Ascending aorta (tissue), 2 donors: ENCODE data around the gene SYT1. TPM values are rescaled to one million over a fixed set of nuclear protein-coding genes. Genes with fewer than 3 reads are reported as not detected.

ENCODE experiments used
- DNase-seq, 2 donors: peaks; one replicate each; pipeline ENCODE4 v3.0.0-alpha.2; 2019; ENCODE audit warnings: low spot score in 2 of 2
- H3K27ac ChIP-seq, 2 donors: fragments of 200-600 bp; sonication (generic); one replicate each; pipeline ENCODE4 v1.5.1; 2016 to 2017; ENCODE audit warnings: mild to moderate bottlenecking in 1 of 2
- H3K27me3 ChIP-seq: fragments of 200-600 bp; sonication (generic); one replicate; pipeline ENCODE4 v1.5.1; 2017
- H3K36me3 ChIP-seq, 2 donors: fragments of 200-600 bp; sonication (generic); one replicate each; pipeline ENCODE4 v1.5.1; 2016
- H3K4me1 ChIP-seq, 2 donors: fragments of 200-600 bp; sonication (generic); one replicate each; pipeline ENCODE4 v1.5.1; 2016 to 2017; ENCODE audit warnings: mild to moderate bottlenecking in 1 of 2
- H3K4me3 ChIP-seq, 2 donors: fragments of 200-600 bp; sonication (generic); one replicate each; pipeline ENCODE4 v1.5.1; 2016 to 2017; ENCODE audit warnings: mild to moderate bottlenecking in 1 of 2
- H3K9me3 ChIP-seq, 2 donors: fragments of 200-600 bp; sonication (generic); one replicate each; pipeline ENCODE4 v1.5.1; 2016
- CTCF ChIP-seq, 3 experiments: fragments of 200-600 bp in 2 of 3; fragments of 450-650 bp in 1 of 3; sonication (generic) in 2 of 3; IDR thresholded peaks; one replicate each; pipeline ENCODE4 v1.5.1; 2016 to 2019; ENCODE audit warnings: antibody characterized with exemption in 3 of 3, mild to moderate bottlenecking in 1 of 3, moderate library complexity in 1 of 3
- intact Hi-C: fragments of 100-400 bp; cut with DNase I; formaldehyde crosslinking; loops from one replicate; pipeline ENCODE4 v1.15.1; 2023
- total RNA-seq: library from RNA; depleted of rRNA; stranded (reverse); fragments of >200 nt; gene quantifications from one replicate; pipeline ENCODE4 v1.1.0, GENCODE V29; 2016

Gene SYT1
- total RNA-seq, 1 donor from 2014 or later: 0.64 TPM

GRCh38 chr12:79309039-79309438 lies 444.5 kb downstream of the SYT1 start:
- H3K4me1 ChIP-seq: no peaks in the 10 kb centered on the region
- H3K9me3 ChIP-seq: no peaks in the 10 kb centered on the region
- intact Hi-C loops: no loop called here
- no peak for TF ChIP-seq CTCF (IDR thresholded peaks at IDR 0.05)
- H3K27me3 ChIP-seq: no peaks in the 10 kb centered on the region
- DNase-seq: no peak
- no peak overlapping the region for H3K4me3 ChIP-seq
- H3K36me3 ChIP-seq: no peaks in the 10 kb centered on the region
- H3K27ac ChIP-seq: no peak overlapping the region

GRCh38 chr12:79317179-79317847 lies 452.7 kb downstream of the SYT1 start:
- no peaks in the 10 kb centered on the region for H3K4me1 ChIP-seq
- TF ChIP-seq CTCF (IDR thresholded peaks at IDR 0.05): no peak

GRCh38 chr12:79322905-79323304 lies 458.3 kb downstream of the SYT1 start:
- DNase-seq: no peak
- no peaks in the 10 kb centered on the region for H3K9me3 ChIP-seq
- H3K27me3 ChIP-seq: no peaks in the 10 kb centered on the region
- no peak overlapping the region for H3K27ac ChIP-seq
- no peak for TF ChIP-seq CTCF (IDR thresholded peaks at IDR 0.05)
- no peaks in the 10 kb centered on the region for H3K4me1 ChIP-seq
- intact Hi-C loops: no loop called here
- H3K4me3 ChIP-seq: no peak overlapping the region
- H3K36me3 ChIP-seq: no peaks in the 10 kb centered on the region

More at GRCh38 chr12:79317179-79317847, 452.7 kb downstream of the SYT1 start:
- Histone ChIP-seq H3K9me3 (no peaks in the 10 kb centered on the region), H3K27me3 (no peaks in the 10 kb centered on the region), H3K27ac (no peak overlapping the region), H3K36me3 (no peaks in the 10 kb centered on the region), H3K4me3 (no peak overlapping the region)
- no peak for DNase-seq
- intact Hi-C loops: no loop called here

- no peaks in the 10 kb centered on the region for H3K4me1 ChIP-seq
- no peaks in the 10 kb centered on the region for H3K36me3 ChIP-seq
- no peak for DNase-seq
- no peak overlapping the region for H3K4me3 ChIP-seq
- no peak overlapping the region for H3K27ac ChIP-seq
- no peaks in the 10 kb centered on the region for H3K27me3 ChIP-seq
- intact Hi-C loops: no loop called here
- TF ChIP-seq CTCF (IDR thresholded peaks at IDR 0.05): no peak
- no peaks in the 10 kb centered on the region for H3K9me3 ChIP-seq
These were observed 460.0 kb downstream of the SYT1 start for GRCh38 chr12:79324571-79324970.

GRCh38 chr12:79326222-79326621 lies 461.6 kb downstream of the SYT1 start:
- no peak overlapping the region for H3K27ac ChIP-seq
- H3K27me3 ChIP-seq: no peaks in the 10 kb centered on the region
- H3K9me3 ChIP-seq: no peaks in the 10 kb centered on the region
- DNase-seq: no peak
- no peaks in the 10 kb centered on the region for H3K4me1 ChIP-seq
- intact Hi-C loops: no loop called here
- TF ChIP-seq CTCF (IDR thresholded peaks at IDR 0.05): no peak
- no peaks in the 10 kb centered on the region for H3K36me3 ChIP-seq
- H3K4me3 ChIP-seq: no peak overlapping the region

GRCh38 chr12:79326663-79327062 lies 462.1 kb downstream of the SYT1 start:
- Histone ChIP-seq H3K4me1 (no peaks in the 10 kb centered on the region), H3K36me3 (no peaks in the 10 kb centered on the region), H3K9me3 (no peaks in the 10 kb centered on the region), H3K4me3 (no peak overlapping the region), H3K27ac (no peak overlapping the region), H3K27me3 (no peaks in the 10 kb centered on the region)
- no peak for TF ChIP-seq CTCF (IDR thresholded peaks at IDR 0.05)
- DNase-seq: no peak
- intact Hi-C loops: no loop called here
